GM06990 (cell line): Measurements from ENCODE around the gene TVP23A.

Experiments
- DNase-seq: peaks from one replicate; pipeline ENCODE4 v3.0.0-alpha.2; 2011; ENCODE audit not compliant: insufficient read length; ENCODE audit errors: extremely low read depth
- H3K27me3 ChIP-seq: replicated peaks from 2 replicates; pipeline ENCODE4 v1.6.0; 2011; ENCODE audit warnings: low read length; ENCODE audit not compliant: control insufficient read depth, insufficient read depth
- H3K36me3 ChIP-seq: 2 replicates; pipeline ENCODE4 v1.5.1; 2011; ENCODE audit warnings: low read length; ENCODE audit not compliant: control insufficient read depth, insufficient read depth
- H3K4me3 ChIP-seq: replicated peaks from 2 replicates; pipeline ENCODE4 v1.5.1; 2011; ENCODE audit warnings: low read depth, mild to moderate bottlenecking, control low read depth, low read length
- TF ChIP-seq, protein P1 (sequence below): IDR thresholded peaks from 2 replicates; pipeline ENCODE4 v1.5.1; 2011; ENCODE audit warnings: low read length, control low read depth, mild to moderate bottlenecking, inconsistent platforms; ENCODE audit not compliant: insufficient read depth, poor library complexity, severe bottlenecking

TVP23A gene

DNA sequence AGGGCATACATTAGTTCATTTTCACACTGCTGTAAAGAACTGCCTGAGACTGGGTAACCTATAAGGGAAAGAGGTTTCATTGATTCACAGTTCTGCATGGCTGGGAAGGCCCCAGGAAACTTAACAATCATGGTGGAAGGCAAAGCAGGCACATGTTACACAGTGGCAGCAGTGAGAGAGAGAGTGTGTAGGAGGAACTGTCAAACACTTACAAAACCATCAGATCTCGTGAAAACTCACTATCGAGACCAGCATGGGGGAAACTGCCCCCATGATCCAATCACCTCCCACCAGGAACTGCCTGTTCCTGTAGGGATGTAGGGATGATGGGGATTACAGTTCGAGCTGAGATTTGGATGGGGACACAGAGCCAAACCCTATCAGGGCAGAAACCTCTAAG, 57.7 kb downstream of the TVP23A start:
- no peak for DNase-seq
- Histone ChIP-seq H3K4me3 (no peak overlapping the region), H3K36me3 (peaks cover 45% of the 10 kb centered on the region), H3K27me3 (no peaks in the 10 kb centered on the region)
- TF ChIP-seq, protein P1, sequence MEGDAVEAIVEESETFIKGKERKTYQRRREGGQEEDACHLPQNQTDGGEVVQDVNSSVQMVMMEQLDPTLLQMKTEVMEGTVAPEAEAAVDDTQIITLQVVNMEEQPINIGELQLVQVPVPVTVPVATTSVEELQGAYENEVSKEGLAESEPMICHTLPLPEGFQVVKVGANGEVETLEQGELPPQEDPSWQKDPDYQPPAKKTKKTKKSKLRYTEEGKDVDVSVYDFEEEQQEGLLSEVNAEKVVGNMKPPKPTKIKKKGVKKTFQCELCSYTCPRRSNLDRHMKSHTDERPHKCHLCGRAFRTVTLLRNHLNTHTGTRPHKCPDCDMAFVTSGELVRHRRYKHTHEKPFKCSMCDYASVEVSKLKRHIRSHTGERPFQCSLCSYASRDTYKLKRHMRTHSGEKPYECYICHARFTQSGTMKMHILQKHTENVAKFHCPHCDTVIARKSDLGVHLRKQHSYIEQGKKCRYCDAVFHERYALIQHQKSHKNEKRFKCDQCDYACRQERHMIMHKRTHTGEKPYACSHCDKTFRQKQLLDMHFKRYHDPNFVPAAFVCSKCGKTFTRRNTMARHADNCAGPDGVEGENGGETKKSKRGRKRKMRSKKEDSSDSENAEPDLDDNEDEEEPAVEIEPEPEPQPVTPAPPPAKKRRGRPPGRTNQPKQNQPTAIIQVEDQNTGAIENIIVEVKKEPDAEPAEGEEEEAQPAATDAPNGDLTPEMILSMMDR: no peak

DNA sequence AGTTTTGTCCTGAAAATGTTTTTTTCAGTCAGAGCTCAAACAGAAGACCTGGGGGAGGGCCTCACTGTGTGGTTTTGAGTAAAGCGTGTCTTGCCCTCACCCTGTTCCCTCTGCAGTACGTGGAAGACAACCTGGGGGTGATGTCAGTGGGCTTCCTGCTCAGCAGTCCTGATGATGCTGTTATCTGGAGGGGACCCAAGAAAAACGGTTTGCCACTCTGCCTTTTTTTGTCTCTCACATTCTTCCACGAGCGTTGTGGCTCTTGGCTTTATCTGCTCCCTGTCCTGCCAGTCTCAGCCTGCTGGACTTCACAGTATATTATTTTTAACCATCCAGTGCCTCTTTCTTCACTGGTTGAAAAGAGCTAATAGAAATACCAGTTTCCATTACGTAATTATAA, 62.0 kb downstream of the TVP23A start:
- Histone ChIP-seq H3K27me3 (no peaks in the 10 kb centered on the region), H3K36me3 (peaks cover 21% of the 10 kb centered on the region), H3K4me3 (no peak overlapping the region)
- DNase-seq: no peak
- TF ChIP-seq, protein P1: no peak

DNA sequence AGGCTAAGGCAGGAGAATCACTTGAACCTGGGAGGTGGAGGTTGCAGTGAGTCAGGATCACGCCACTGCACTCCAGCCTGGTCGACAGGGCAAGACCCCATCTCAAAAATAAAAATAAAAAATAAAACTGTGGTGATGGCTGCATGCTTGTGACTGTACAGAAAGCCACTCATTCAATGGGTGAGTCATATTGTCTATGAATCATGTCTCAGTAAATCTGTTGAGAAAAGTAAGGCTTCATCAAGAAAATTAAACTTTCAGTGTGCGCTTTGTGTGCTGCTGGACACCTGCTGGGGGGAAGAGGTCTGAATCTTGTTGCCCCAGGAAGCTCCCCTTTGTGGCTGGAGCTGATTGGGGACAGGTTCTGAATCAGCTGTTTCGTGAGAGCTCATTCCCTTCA, 63.7 kb downstream of the TVP23A start:
- TF ChIP-seq, protein P1: no peak
- Histone ChIP-seq H3K27me3 (no peaks in the 10 kb centered on the region), H3K36me3 (peaks cover 18% of the 10 kb centered on the region), H3K4me3 (no peak overlapping the region)
- DNase-seq: no peak

DNA sequence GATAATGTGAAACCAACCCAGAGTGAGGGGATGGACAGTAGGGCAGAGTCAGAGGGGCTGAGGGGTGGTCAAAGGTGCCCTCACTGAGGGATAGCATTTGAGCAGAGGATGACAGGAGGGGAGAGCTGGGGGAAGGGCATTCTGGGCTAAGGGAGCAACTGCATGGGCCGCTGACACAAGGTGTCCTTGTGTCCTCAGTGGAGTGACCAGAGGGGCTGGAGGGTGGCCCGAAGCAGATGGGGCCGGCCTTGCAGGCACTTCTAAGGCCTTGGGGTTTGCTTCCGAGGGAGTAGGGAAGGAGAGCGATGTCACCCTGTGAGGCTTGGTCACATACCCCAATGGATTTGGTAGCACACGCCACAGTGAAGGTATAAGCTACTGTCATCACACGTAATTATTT, 64.9 kb downstream of the TVP23A start:
- H3K4me3 ChIP-seq: no peak overlapping the region
- H3K27me3 ChIP-seq: no peaks in the 10 kb centered on the region
- H3K36me3 ChIP-seq: peaks cover 16% of the 10 kb centered on the region
- DNase-seq: no peak
- TF ChIP-seq, protein P1: no peak

DNA sequence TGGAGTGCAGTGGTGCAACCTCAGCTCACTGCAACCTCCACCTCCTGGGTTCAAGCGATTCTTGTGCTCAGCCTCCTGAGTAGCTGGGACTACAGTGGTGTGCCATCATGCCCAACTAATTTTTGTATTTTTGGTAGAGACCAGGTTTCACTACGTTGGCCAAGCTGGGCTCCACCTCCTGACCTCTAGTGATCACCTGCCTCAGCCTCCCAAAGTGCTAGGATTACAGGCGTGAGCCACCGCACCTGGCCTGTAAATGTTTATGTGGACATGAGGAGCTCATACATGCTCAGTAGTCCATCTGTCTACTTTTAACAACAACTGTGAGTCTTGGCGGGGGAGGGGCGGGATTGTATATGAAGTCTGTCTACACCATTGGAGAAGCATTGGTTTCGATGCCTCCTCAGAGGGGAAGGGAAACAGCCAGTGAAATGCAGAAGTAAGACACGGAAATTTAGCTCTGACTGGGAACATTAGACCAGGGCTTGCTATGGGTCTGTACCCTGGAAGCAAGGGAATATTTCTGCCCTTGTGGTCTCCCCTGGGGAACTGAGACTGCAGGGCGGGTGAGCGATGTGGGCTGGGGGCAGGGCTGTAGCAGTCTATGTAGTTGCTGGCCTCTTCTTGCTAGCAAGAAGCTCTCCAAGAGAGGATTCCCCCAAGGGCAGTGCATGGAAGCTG, 65.6 kb downstream of the TVP23A start:
- H3K27me3 ChIP-seq: no peaks in the 10 kb centered on the region
- peaks cover 12% of the 10 kb centered on the region for H3K36me3 ChIP-seq
- DNase-seq: peak; percentile 60
- H3K4me3 ChIP-seq: no peak overlapping the region
- TF ChIP-seq, protein P1: no peak

DNA sequence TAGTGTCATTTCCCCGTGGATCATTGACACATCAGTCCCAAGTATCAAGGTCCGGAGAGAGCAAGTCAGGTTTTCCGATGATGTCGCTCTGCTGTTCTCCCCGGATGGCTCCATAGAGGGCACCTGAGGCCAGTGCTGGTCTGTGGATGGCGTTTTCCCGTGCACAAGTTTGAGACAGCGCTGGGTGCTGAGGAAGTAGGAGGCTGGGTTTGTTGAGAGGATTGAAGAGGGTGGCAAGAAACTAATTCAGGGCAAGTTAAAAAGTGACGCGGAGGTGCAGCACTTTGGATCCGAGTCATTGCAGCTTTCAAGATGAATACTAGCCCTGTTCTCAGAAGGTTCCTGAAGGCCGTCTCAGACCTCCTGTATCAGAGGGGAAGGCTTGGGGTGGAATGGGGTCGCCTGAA, 67.3 kb downstream of the TVP23A start:
- no peak for DNase-seq
- TF ChIP-seq, protein P1: peak; percentile 35
- Histone ChIP-seq H3K4me3 (no peak overlapping the region), H3K36me3 (peaks cover 3% of the 10 kb centered on the region), H3K27me3 (no peaks in the 10 kb centered on the region)
